Thyroid gland (tissue), 4 donors: ENCODE results near the gene ACP2. TPM values are rescaled to one million over a fixed set of nuclear protein-coding genes. Genes with fewer than 3 reads are reported as not detected.
A peak's percentile ranks its signal among the peaks of the same experiment; 100 is the strongest.

Experiments used
- DNase-seq, 2 donors: peaks; one replicate each; pipeline ENCODE4 v3.0.0-alpha.2; 2019
- H3K27ac ChIP-seq, 3 donors: fragments of 200-600 bp; sonication (generic); 1 replicate in 2 of 3; 2 replicates in 1 of 3; pipeline ENCODE4 v1.5.1; 2016 to 2019; ENCODE audit warnings: mild to moderate bottlenecking in 1 of 3, moderate library complexity in 1 of 3
- H3K27me3 ChIP-seq: fragments of 200-600 bp; sonication (generic); one replicate; pipeline ENCODE4 v1.5.1; 2019
- H3K36me3 ChIP-seq, 2 donors: fragments of 200-600 bp; sonication (generic); one replicate each; pipeline ENCODE4 v1.5.1; 2016 to 2019
- H3K4me1 ChIP-seq, 2 donors: fragments of 200-600 bp; sonication (generic); one replicate each; pipeline ENCODE4 v1.5.1; 2017 to 2019
- H3K4me3 ChIP-seq, 3 donors: fragments of 200-600 bp; sonication (generic); replicated peaks in 1 of 3; 1 replicate in 2 of 3; 2 replicates in 1 of 3; pipeline ENCODE4 v1.5.1; 2016; ENCODE audit warnings: mild to moderate bottlenecking in 1 of 3
- H3K9me3 ChIP-seq: fragments of 200-600 bp; sonication (generic); one replicate; pipeline ENCODE4 v1.5.1; 2017
- CTCF ChIP-seq, 6 experiments: fragments of 200-600 bp in 3 of 6; fragments of 450-650 bp in 3 of 6; sonication (generic) in 3 of 6; IDR thresholded peaks; one replicate each; pipeline ENCODE4 v1.5.1; 2016 to 2019; ENCODE audit warnings: antibody characterized with exemption in 6 of 6, mild to moderate bottlenecking in 2 of 6, inconsistent platforms in 1 of 6, moderate library complexity in 1 of 6
- POLR2A ChIP-seq, 2 donors: fragments of 450-650 bp; IDR thresholded peaks; one replicate each; pipeline ENCODE4 v1.6.1; 2017; ENCODE audit warnings: antibody characterized with exemption in 2 of 2, mild to moderate bottlenecking in 2 of 2, moderate library complexity in 1 of 2
- WGBS, 2 donors: methylation state at CpG; one replicate each; pipeline ENCODE4 v1.1.5; 2017; 5-methylcytosine and 5-hydroxymethylcytosine counted together
- intact Hi-C: fragments of 100-400 bp; cut with DNase I; formaldehyde crosslinking; loops from one replicate; pipeline ENCODE4 v1.15.1; 2023
- total RNA-seq, 4 donors: library from RNA; depleted of rRNA; stranded (reverse); fragments of >200 nt; gene quantifications; one replicate each; pipeline ENCODE4 v1.2.3, GENCODE V29; 2016

ACP2 gene
- total RNA-seq, 4 donors from 2014 or later: 32.4 to 98.5 (median 73.3) TPM

DNA sequence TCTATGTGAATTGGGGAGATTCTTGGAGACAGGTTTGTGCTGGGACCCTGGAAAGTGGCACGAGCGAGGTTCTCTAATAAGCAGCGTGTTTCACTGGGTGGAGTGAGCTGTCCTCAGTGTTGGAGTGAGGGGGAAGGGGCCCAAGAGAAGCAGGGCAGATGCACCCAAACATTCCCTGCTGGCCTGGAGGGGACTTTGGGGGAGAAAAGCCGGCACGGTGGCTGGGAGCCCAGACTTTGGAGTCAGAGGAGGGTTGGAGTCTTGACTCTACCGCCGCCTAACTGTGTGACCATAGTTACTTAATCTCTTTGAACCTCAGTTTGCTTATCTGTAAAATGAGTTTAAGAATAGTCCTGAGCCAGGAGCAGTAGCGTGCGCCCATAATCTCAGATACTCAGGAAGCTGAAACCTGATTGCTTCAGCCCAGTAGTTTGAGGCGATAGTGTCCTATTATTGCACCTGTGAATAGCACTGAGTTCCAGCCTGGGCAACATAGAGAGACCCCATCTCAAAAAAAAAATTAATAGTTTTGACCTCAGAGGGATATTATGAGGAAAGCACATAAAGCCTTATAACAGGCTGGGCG is 9.8 kb upstream of the ACP2 start:
- no peaks in the 10 kb centered on the region for H3K27me3 ChIP-seq
- no peak for DNase-seq
- TF ChIP-seq POLR2A (IDR thresholded peaks at IDR 0.05) (no peak), CTCF (IDR thresholded peaks at IDR 0.05) (no peak)
- H3K36me3 ChIP-seq: no peaks in the 10 kb centered on the region
- WGBS, 2 donors: 67 to 80% methylated on average over 11 of the region's 11 CpGs
- H3K4me3 ChIP-seq: peak overlapping the region in 2 of 3 donors; percentile 15 to 20
- no peaks in the 10 kb centered on the region for H3K9me3 ChIP-seq
- intact Hi-C loops: no loop called here
- peak overlapping the region; percentile 73 to 80 (median 76) for H3K27ac ChIP-seq
- peaks cover 14 to 51% of the 10 kb centered on the region in 2 donors for H3K4me1 ChIP-seq

GRCh38 chr11:47257517-47258316 is 9.1 kb upstream of the ACP2 start, which contains the start of gene NR1H3:
NR1H3 (plus strand) TSS chr11:47257996; CDS start chr11:47259217, 1,221 bp downstream.
- DNase-seq: peak; percentile 72 to 77
- 7 to 8% methylated on average over 10 to 12 of the region's 15 CpGs for WGBS, 2 donors
- H3K9me3 ChIP-seq: no peaks in the 10 kb centered on the region
- peak in 4 of 6 experiments; percentile 37 to 58 (median 48) for TF ChIP-seq CTCF (IDR thresholded peaks at IDR 0.05)
- no peak for TF ChIP-seq POLR2A (IDR thresholded peaks at IDR 0.05)
- no peaks in the 10 kb centered on the region for H3K27me3 ChIP-seq
- peaks cover 14 to 53% of the 10 kb centered on the region in 2 donors for H3K4me1 ChIP-seq
- H3K4me3 ChIP-seq: peak within 1 kb of the TSS in 2 of 3 donors; percentile 15 to 20
- H3K36me3 ChIP-seq: no peaks in the 10 kb centered on the region
- intact Hi-C loops: no loop called here
- H3K27ac ChIP-seq: peak within 1 kb of the TSS; percentile 73 to 80 (median 76)

GRCh38 chr11:47257177-47257516 is 8.5 kb upstream of the ACP2 start:
- TF ChIP-seq POLR2A (IDR thresholded peaks at IDR 0.05) (no peak), CTCF (IDR thresholded peaks at IDR 0.05) (no peak)
- WGBS, 2 donors: 9 to 53% methylated on average over 1 to 2 of the region's 2 CpGs
- Histone ChIP-seq H3K27ac (peak overlapping the region; percentile 73 to 80 (median 76)), H3K36me3 (no peaks in the 10 kb centered on the region), H3K4me1 (peaks cover 14 to 53% of the 10 kb centered on the region in 2 donors), H3K9me3 (no peaks in the 10 kb centered on the region), H3K4me3 (peak overlapping the region in 1 of 3 donors; percentile 20), H3K27me3 (no peaks in the 10 kb centered on the region)
- intact Hi-C loops: no loop called here
- DNase-seq: no peak

DNA sequence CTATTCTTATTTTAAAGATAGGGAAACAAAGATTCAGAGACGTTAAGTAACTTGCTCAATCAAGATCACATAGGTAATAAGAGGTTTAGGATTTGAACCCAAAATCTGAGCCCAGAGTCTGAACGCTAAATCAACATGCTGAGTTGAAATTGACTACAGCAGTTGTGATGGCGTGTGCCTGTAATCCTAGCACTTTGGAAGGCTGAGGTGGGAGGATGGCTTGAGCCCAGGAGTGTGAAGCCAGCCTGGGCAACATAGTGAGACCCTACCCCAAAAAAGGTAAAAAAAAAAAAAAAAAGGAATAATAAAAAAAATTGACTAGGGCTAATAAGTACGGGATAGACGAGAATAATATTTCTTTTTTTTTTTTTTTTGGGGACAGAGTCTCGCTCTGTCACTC is 7.8 kb upstream of the ACP2 start:
- Histone ChIP-seq H3K36me3 (no peaks in the 10 kb centered on the region), H3K9me3 (no peaks in the 10 kb centered on the region), H3K27me3 (no peaks in the 10 kb centered on the region), H3K27ac (peak overlapping the region in 1 of 3 donors; percentile 69), H3K4me1 (peaks cover 14 to 53% of the 10 kb centered on the region in 2 donors), H3K4me3 (no peak overlapping the region)
- 90 to 92% methylated on average over 6 of the region's 6 CpGs for WGBS, 2 donors
- intact Hi-C loops: no loop called here
- no peak for DNase-seq
- TF ChIP-seq POLR2A (IDR thresholded peaks at IDR 0.05) (no peak), CTCF (IDR thresholded peaks at IDR 0.05) (no peak)

GRCh38 chr11:47254386-47254785 is 5.8 kb upstream of the ACP2 start:
- intact Hi-C loops: no loop called here

More at GRCh38 chr11:47254386-47254785, 5.8 kb upstream of the ACP2 start:
- no peaks in the 10 kb centered on the region for H3K36me3 ChIP-seq
- no peak for DNase-seq
- TF ChIP-seq POLR2A (IDR thresholded peaks at IDR 0.05) (no peak), CTCF (IDR thresholded peaks at IDR 0.05) (no peak)
- H3K27me3 ChIP-seq: no peaks in the 10 kb centered on the region
- WGBS, 2 donors: 63 to 65% methylated on average over 3 of the region's 3 CpGs
- no peaks in the 10 kb centered on the region for H3K9me3 ChIP-seq
- H3K4me1 ChIP-seq: peaks cover 20 to 58% of the 10 kb centered on the region in 2 donors
- peak overlapping the region in 2 of 3 donors; percentile 46 to 69 for H3K27ac ChIP-seq
- no peak overlapping the region for H3K4me3 ChIP-seq
